Neuronal stem cell (in vitro differentiated cells): ENCODE results near the gene SELENOP.

Experiments used
- DNase-seq: peaks from one replicate; pipeline ENCODE4 v3.0.0-alpha.2; 2013; ENCODE audit warnings: low spot score
- H2AFZ ChIP-seq: one replicate; pipeline ENCODE4 v1.6.1; 2013; ENCODE audit warnings: mild to moderate bottlenecking, low read length, inconsistent platforms
- H2AK5ac ChIP-seq: 2 replicates; pipeline ENCODE4 v1.6.1; 2013; ENCODE audit warnings: low read depth, mild to moderate bottlenecking, inconsistent platforms, low read length, moderate library complexity, mixed read lengths
- H2BK120ac ChIP-seq: 2 replicates; pipeline ENCODE4 v1.6.1; 2013; ENCODE audit warnings: low read depth, mild to moderate bottlenecking, inconsistent platforms, low read length, moderate library complexity, mixed read lengths
- H2BK12ac ChIP-seq: one replicate; pipeline ENCODE4 v1.6.1; 2013; ENCODE audit warnings: low read length, inconsistent platforms
- H2BK15ac ChIP-seq: 2 replicates; pipeline ENCODE4 v1.6.1; 2013; ENCODE audit warnings: mild to moderate bottlenecking, low read length, inconsistent platforms, mixed read lengths
- H2BK5ac ChIP-seq: one replicate; pipeline ENCODE4 v1.6.1; 2013; ENCODE audit warnings: inconsistent platforms, mild to moderate bottlenecking, low read length, moderate library complexity
- H3K14ac ChIP-seq: one replicate; pipeline ENCODE4 v1.6.1; 2013; ENCODE audit warnings: low read length, inconsistent platforms
- H3K18ac ChIP-seq: 2 replicates; pipeline ENCODE4 v1.6.1; 2013; ENCODE audit warnings: low read length, inconsistent platforms
- H3K23ac ChIP-seq: 2 replicates; pipeline ENCODE4 v1.6.1; 2013; ENCODE audit warnings: low read depth, mild to moderate bottlenecking, mixed read lengths, low read length, inconsistent platforms; ENCODE audit not compliant: poor library complexity
- H3K27ac ChIP-seq: replicated peaks from 3 replicates; pipeline ENCODE4 v1.5.1; 2013; ENCODE audit warnings: low read length, inconsistent platforms
- H3K27me3 ChIP-seq, 3 experiments: 2 replicates each; pipeline ENCODE4 v1.6.1; 2013; ENCODE audit warnings: low read length in 3 of 3, mild to moderate bottlenecking in 2 of 3, inconsistent platforms in 1 of 3, low read depth in 1 of 3, mixed read lengths in 1 of 3, moderate library complexity in 1 of 3; ENCODE audit not compliant: control insufficient read depth in 3 of 3, insufficient read depth in 3 of 3
- H3K36me3 ChIP-seq, 2 donors: replicated peaks in 1 of 2; 2 replicates each; pipeline ENCODE4 v1.6.1; 2013; ENCODE audit warnings: low read length in 2 of 2; ENCODE audit not compliant: control insufficient read depth in 2 of 2, insufficient read depth in 2 of 2
- H3K4ac ChIP-seq: 2 replicates; pipeline ENCODE4 v1.6.1; 2013; ENCODE audit warnings: inconsistent platforms, mild to moderate bottlenecking, low read length, moderate library complexity
- H3K4me1 ChIP-seq, 2 donors: 1 replicate in 1 of 2; 2 replicates in 1 of 2; pipeline ENCODE4 v1.6.1; 2013; ENCODE audit warnings: low read length in 2 of 2, low read depth in 1 of 2; ENCODE audit not compliant: control insufficient read depth in 2 of 2, insufficient read depth in 1 of 2
- H3K4me2 ChIP-seq: one replicate; pipeline ENCODE4 v1.6.1; 2013; ENCODE audit warnings: mild to moderate bottlenecking, low read length, inconsistent platforms; ENCODE audit not compliant: insufficient read depth, poor library complexity, severe bottlenecking
- H3K4me3 ChIP-seq, 2 donors: 2 replicates each; pipeline ENCODE4 v1.5.1; 2013; ENCODE audit warnings: low read length in 2 of 2, mild to moderate bottlenecking in 2 of 2, inconsistent platforms in 1 of 2, moderate library complexity in 1 of 2
- H3K79me1 ChIP-seq: one replicate; pipeline ENCODE4 v1.6.1; 2013; ENCODE audit warnings: low read depth, mild to moderate bottlenecking, inconsistent platforms, low read length, moderate library complexity
- H3K9ac ChIP-seq: one replicate; pipeline ENCODE4 v1.6.1; 2013; ENCODE audit warnings: mild to moderate bottlenecking, low read depth, low read length, inconsistent platforms; ENCODE audit not compliant: poor library complexity
- H3K9me3 ChIP-seq, 2 donors: replicated peaks in 1 of 2; 2 replicates each; pipeline versions ENCODE3 to v1.6.1; 2013; ENCODE audit warnings: low read length in 2 of 2, mild to moderate bottlenecking in 2 of 2, inconsistent platforms in 1 of 2, low read depth in 1 of 2, mixed read lengths in 1 of 2, moderate library complexity in 1 of 2; ENCODE audit not compliant: control insufficient read depth in 2 of 2, insufficient read depth in 1 of 2
- H4K8ac ChIP-seq: one replicate; pipeline ENCODE4 v1.6.1; 2013; ENCODE audit warnings: low read depth, mild to moderate bottlenecking, inconsistent platforms, low read length, moderate library complexity
- H4K91ac ChIP-seq: one replicate; pipeline ENCODE4 v1.6.1; 2013; ENCODE audit warnings: low read length, low read depth, mild to moderate bottlenecking, inconsistent platforms; ENCODE audit not compliant: poor library complexity
- WGBS, 2 donors: extraction: QIAGEN DNeasy Blood & Tissue Kit; methylation state at CpG; one replicate each; pipeline ENCODE4 v1.1.7; 2013; ENCODE audit warnings: missing lambda C conversion rate in 2 of 2, mixed read lengths in 1 of 2; ENCODE audit not compliant: insufficient read length in 2 of 2, insufficient replicate concordance in 1 of 2; ENCODE audit errors: extremely low coverage in 2 of 2; 5-methylcytosine and 5-hydroxymethylcytosine counted together

SELENOP gene

DNA sequence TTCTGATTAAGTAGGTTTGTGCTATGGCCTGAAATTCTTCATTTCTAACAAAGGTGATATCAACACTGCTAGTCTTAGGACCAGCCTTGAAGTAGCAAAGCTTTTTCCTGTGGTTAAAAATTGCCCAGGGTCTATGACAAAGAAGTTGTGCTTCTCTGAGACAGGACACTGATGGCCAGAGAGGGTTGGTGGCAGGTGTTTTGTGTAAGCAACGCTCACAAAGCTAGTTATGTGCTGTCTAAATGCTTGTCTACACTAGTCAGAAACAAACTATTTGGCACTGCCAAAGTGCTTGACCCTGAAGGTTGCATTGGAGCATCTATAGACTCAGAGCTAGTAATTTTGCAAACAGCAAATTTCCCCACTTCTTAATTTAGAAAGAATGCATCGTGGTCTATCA lies 44.1 kb upstream of the SELENOP start:
- Histone ChIP-seq H3K9me3 (no peaks in the 10 kb centered on the region), H3K14ac (no peak overlapping the region), H3K9ac (no peak overlapping the region), H3K27ac (no peak overlapping the region), H2BK12ac (no peak overlapping the region), H2AK5ac (no peak overlapping the region), H3K79me1 (no peaks in the 10 kb centered on the region), H2BK15ac (no peak overlapping the region), H3K4me1 (peaks cover 3 to 8% of the 10 kb centered on the region in 2 donors), H3K4me2 (no peak overlapping the region), H3K18ac (no peak overlapping the region), H4K91ac (no peak overlapping the region), H2BK5ac (no peak overlapping the region), H3K36me3 (no peaks in the 10 kb centered on the region), H3K27me3 (no peaks in the 10 kb centered on the region), H2AFZ (no peak overlapping the region), H3K4me3 (no peak overlapping the region), H4K8ac (no peak overlapping the region), H3K23ac (no peak overlapping the region), H3K4ac (no peak overlapping the region), H2BK120ac (no peak overlapping the region)
- DNase-seq = no peak
- WGBS, 2 donors = no CpG with 5 or more reads among the region's 2 CpGs

DNA sequence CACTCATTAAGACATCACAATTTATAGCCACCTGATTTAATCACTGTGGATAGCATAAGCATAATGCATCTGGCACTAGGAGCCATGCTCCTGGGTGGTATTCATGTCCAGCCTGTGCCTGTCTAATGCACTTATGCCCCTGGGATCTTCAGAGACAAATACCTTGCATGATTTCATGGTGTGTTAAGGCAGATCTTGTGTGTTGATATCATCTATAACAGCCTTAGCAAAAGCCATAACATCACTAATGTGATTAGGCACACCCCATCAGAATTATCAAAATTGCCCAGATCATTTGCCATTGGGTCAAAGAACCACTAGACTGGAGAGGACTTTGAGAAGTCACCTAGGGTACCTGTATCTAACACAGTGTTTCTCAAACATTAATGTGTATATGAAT lies 43.7 kb upstream of the SELENOP start:
- no peak overlapping the region for H2BK15ac ChIP-seq
- H4K91ac ChIP-seq = no peak overlapping the region
- no peak overlapping the region for H3K18ac ChIP-seq
- no peak for DNase-seq
- H4K8ac ChIP-seq = no peak overlapping the region
- H3K27ac ChIP-seq = no peak overlapping the region
- no peak overlapping the region for H2AFZ ChIP-seq
- H3K9me3 ChIP-seq = no peaks in the 10 kb centered on the region
- no peak overlapping the region for H3K4me3 ChIP-seq
- no peak overlapping the region for H2BK5ac ChIP-seq
- no peak overlapping the region for H3K14ac ChIP-seq
- no peaks in the 10 kb centered on the region for H3K27me3 ChIP-seq
- no peak overlapping the region for H2BK12ac ChIP-seq
- H3K4me1 ChIP-seq = peaks cover 3 to 8% of the 10 kb centered on the region in 2 donors
- no peak overlapping the region for H3K4me2 ChIP-seq
- H2BK120ac ChIP-seq = no peak overlapping the region
- H2AK5ac ChIP-seq = no peak overlapping the region
- no peaks in the 10 kb centered on the region for H3K36me3 ChIP-seq
- no peak overlapping the region for H3K9ac ChIP-seq
- no peak overlapping the region for H3K23ac ChIP-seq
- no peak overlapping the region for H3K4ac ChIP-seq
- H3K79me1 ChIP-seq = no peaks in the 10 kb centered on the region

DNA sequence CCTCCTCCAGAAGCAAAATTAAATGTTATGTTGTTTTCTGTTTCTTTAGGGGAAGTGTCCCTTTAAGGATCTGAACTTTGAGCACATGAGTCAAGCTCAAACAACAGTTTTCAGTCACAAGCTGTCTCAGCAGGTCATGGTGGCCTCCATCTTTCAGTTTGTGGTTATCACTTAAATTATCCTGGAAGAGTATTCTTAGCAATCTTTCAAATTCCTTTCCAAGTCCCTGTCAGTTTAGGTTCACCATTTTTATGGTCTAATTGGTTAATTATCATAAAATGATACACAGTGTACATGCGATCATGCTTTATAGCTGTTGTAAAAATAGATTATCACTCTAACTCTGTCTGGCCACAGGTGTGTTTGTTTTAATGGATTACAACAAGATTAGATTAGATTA lies 43.1 kb upstream of the SELENOP start:
- H3K79me1 ChIP-seq = no peaks in the 10 kb centered on the region
- DNase-seq = no peak
- H3K27ac ChIP-seq = no peak overlapping the region
- H4K91ac ChIP-seq = no peak overlapping the region
- no peak overlapping the region for H3K4me2 ChIP-seq
- no peak overlapping the region for H2BK12ac ChIP-seq
- H3K36me3 ChIP-seq = no peaks in the 10 kb centered on the region
- no peak overlapping the region for H2BK5ac ChIP-seq
- no CpG with 5 or more reads among the region's 1 CpG for WGBS, 2 donors
- H2BK120ac ChIP-seq = no peak overlapping the region
- no peak overlapping the region for H2AFZ ChIP-seq
- no peak overlapping the region for H3K18ac ChIP-seq
- peaks cover 3 to 8% of the 10 kb centered on the region in 2 donors for H3K4me1 ChIP-seq
- H3K9ac ChIP-seq = no peak overlapping the region
- H3K23ac ChIP-seq = no peak overlapping the region
- H3K14ac ChIP-seq = no peak overlapping the region
- no peaks in the 10 kb centered on the region for H3K9me3 ChIP-seq
- no peaks in the 10 kb centered on the region for H3K27me3 ChIP-seq
- H2BK15ac ChIP-seq = no peak overlapping the region
- H2AK5ac ChIP-seq = no peak overlapping the region
- H3K4ac ChIP-seq = no peak overlapping the region
- H4K8ac ChIP-seq = no peak overlapping the region
- H3K4me3 ChIP-seq = no peak overlapping the region

DNA sequence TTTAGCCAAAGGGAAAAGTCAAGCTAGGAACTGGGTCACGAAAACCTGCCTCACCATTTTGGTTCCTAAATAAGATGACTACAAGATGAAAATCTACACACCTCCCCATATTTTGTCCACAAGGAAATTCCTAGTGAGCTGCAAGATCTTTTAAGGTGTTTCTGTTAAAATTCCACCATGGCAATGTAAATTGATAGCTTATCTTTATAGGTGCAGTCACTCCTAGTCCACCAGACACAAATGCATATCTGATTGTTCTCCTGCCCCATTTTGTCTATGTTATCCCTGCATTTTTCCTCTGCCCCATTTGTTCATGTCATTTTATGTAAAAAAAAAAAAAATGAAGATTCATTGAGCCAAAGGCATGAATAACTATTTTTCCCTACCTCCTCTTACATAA lies 41.1 kb upstream of the SELENOP start:
- no peak overlapping the region for H4K8ac ChIP-seq
- H3K4me2 ChIP-seq = no peak overlapping the region
- no peak overlapping the region for H2BK12ac ChIP-seq
- no peak overlapping the region for H2AK5ac ChIP-seq
- peaks cover 0 to 3% of the 10 kb centered on the region in 2 donors for H3K4me1 ChIP-seq
- no peak for DNase-seq
- no peak overlapping the region for H2BK120ac ChIP-seq
- H3K23ac ChIP-seq = no peak overlapping the region
- no peaks in the 10 kb centered on the region for H3K27me3 ChIP-seq
- H3K14ac ChIP-seq = no peak overlapping the region
- H4K91ac ChIP-seq = no peak overlapping the region
- H3K4ac ChIP-seq = no peak overlapping the region
- no peak overlapping the region for H2BK15ac ChIP-seq
- H3K9me3 ChIP-seq = no peaks in the 10 kb centered on the region
- H3K27ac ChIP-seq = no peak overlapping the region
- no peaks in the 10 kb centered on the region for H3K36me3 ChIP-seq
- H3K4me3 ChIP-seq = no peak overlapping the region
- no CpG with 5 or more reads among the region's 1 CpG for WGBS, 2 donors
- H3K18ac ChIP-seq = no peak overlapping the region
- H3K9ac ChIP-seq = no peak overlapping the region
- no peaks in the 10 kb centered on the region for H3K79me1 ChIP-seq
- H2BK5ac ChIP-seq = no peak overlapping the region
- no peak overlapping the region for H2AFZ ChIP-seq
